A673 (cell line): ENCODE measurements around the gene PHEX. TPM values are rescaled to one million over a fixed set of nuclear protein-coding genes. Genes with fewer than 3 reads are reported as not detected.

Source experiments
- BruUV-seq: library from RNA; stranded (reverse); fragments of 400-500 nt; replicated peaks from 2 replicates; lab custom pipeline; 2021; lab: Mats Ljungman, UMichigan
- CTCF ChIA-PET: fragments of 300-600 bp; sonication (Branson Sonifier 250); formaldehyde crosslinking; loops from one replicate; lab custom pipeline; 2022; ENCODE audit warnings: antibody characterized with exemption; lab: Charles Lee
- POLR2A ChIA-PET: fragments of 300-600 bp; sonication (Branson Sonifier 250); formaldehyde crosslinking; loops from one replicate; lab custom pipeline; 2022; ENCODE audit warnings: antibody characterized with exemption; ENCODE audit not compliant: low non-redundant PET; lab: Charles Lee
- DNase-seq: peaks from one replicate; pipeline ENCODE4 v3.0.0-alpha.2; 2015; ENCODE audit warnings: low spot score
- H3K27ac ChIP-seq: fragments of 200-600 bp; sonication (generic); 2 replicates; pipeline ENCODE4 v1.5.1; 2016; ENCODE audit warnings: mixed run types, low read depth, mild to moderate bottlenecking, mixed read lengths, antibody characterized with exemption, low read length; ENCODE audit not compliant: poor library complexity, severe bottlenecking
- H3K27me3 ChIP-seq: fragments of 200-600 bp; sonication (generic); replicated peaks from 2 replicates; pipeline ENCODE4 v1.6.1; 2017; ENCODE audit warnings: mixed run types, low read depth, mild to moderate bottlenecking, mixed read lengths, antibody characterized with exemption, low read length; ENCODE audit not compliant: insufficient read depth, poor library complexity
- H3K36me3 ChIP-seq: fragments of 200-600 bp; sonication (generic); 2 replicates; pipeline ENCODE4 v1.6.1; 2016; ENCODE audit warnings: mixed run types, mild to moderate bottlenecking, mixed read lengths, antibody characterized with exemption, low read length; ENCODE audit not compliant: insufficient read depth, poor library complexity, severe bottlenecking
- H3K4me1 ChIP-seq: fragments of 200-600 bp; sonication (generic); 2 replicates; pipeline ENCODE4 v1.6.1; 2017; ENCODE audit warnings: mixed run types, mild to moderate bottlenecking, mixed read lengths, antibody characterized with exemption, low read length; ENCODE audit not compliant: insufficient read depth, poor library complexity, severe bottlenecking
- H3K4me3 ChIP-seq: fragments of 200-600 bp; sonication (generic); 2 replicates; pipeline ENCODE4 v1.5.1; 2016; ENCODE audit warnings: low read depth, mixed run types, mild to moderate bottlenecking, mixed read lengths, low read length; ENCODE audit not compliant: poor library complexity, severe bottlenecking
- H3K9me3 ChIP-seq: fragments of 200-600 bp; sonication (generic); 2 replicates; pipeline ENCODE4 v1.6.1; 2016; ENCODE audit warnings: mixed run types, low read depth, mild to moderate bottlenecking, mixed read lengths, antibody characterized with exemption, low read length; ENCODE audit not compliant: poor library complexity, severe bottlenecking
- CTCF ChIP-seq: fragments of 300-800, 200-600 bp; sonication (generic); conservative IDR thresholded peaks from 2 replicates; pipeline ENCODE4 v1.5.1; 2017; ENCODE audit warnings: low read depth, mild to moderate bottlenecking, antibody characterized with exemption, low read length, moderate library complexity, mixed read lengths
- EZH2 ChIP-seq: fragments of 200-600 bp; sonication (generic); IDR thresholded peaks from 2 replicates; pipeline ENCODE4 v1.6.1; 2017; ENCODE audit warnings: borderline replicate concordance, low read depth, mild to moderate bottlenecking, mixed read lengths, antibody characterized with exemption, low read length; ENCODE audit not compliant: poor library complexity, severe bottlenecking
- intact Hi-C: fragments of 100-400 bp; cut with micrococcal nuclease; formaldehyde crosslinking; loops from one replicate; pipeline ENCODE4 v1.10.0; 2022; ENCODE audit not compliant: unreplicated experiment
- total RNA-seq: library from RNA; stranded (reverse); gene quantifications from 2 replicates; pipeline ENCODE4 v1.2.3, GENCODE V29; 2021

PHEX gene
- total RNA-seq, 1 experiment from 2014 or later, result 0.43 TPM

- Histone ChIP-seq H3K27me3 (no peaks in the 10 kb centered on the region), H3K36me3 (no peaks in the 10 kb centered on the region), H3K9me3 (no peaks in the 10 kb centered on the region), H3K27ac (no peak overlapping the region), H3K4me1 (no peaks in the 10 kb centered on the region), H3K4me3 (no peak overlapping the region)
- ChIA-PET CTCF (no interaction called here), POLR2A (no interaction called here)
- TF ChIP-seq EZH2 (no peak), CTCF (no peak)
- DNase-seq, result no peak
- BruUV-seq, result no TSS peak
- intact Hi-C loops, result no loop called here
These were observed 118.2 kb downstream of the PHEX start for GRCh38 chrX:22150371-22150770.

- DNase-seq, result no peak
- TF ChIP-seq EZH2 (no peak), CTCF (no peak)
- no peaks in the 10 kb centered on the region for H3K9me3 ChIP-seq
- ChIA-PET POLR2A (no interaction called here), CTCF (no interaction called here)
- H3K4me1 ChIP-seq, result no peaks in the 10 kb centered on the region
- no TSS peak for BruUV-seq
- H3K27me3 ChIP-seq, result no peaks in the 10 kb centered on the region
- H3K4me3 ChIP-seq, result no peak overlapping the region
- H3K36me3 ChIP-seq, result no peaks in the 10 kb centered on the region
- no peak overlapping the region for H3K27ac ChIP-seq
- intact Hi-C loops, result no loop called here
These were observed 123.0 kb downstream of the PHEX start for GRCh38 chrX:22155126-22155525.

GRCh38 chrX:22159071-22159470 is 126.9 kb downstream of the PHEX start:
- H3K4me1 ChIP-seq, result no peaks in the 10 kb centered on the region
- H3K27ac ChIP-seq, result no peak overlapping the region
- H3K4me3 ChIP-seq, result no peak overlapping the region
- no peak for DNase-seq
- no peaks in the 10 kb centered on the region for H3K36me3 ChIP-seq
- intact Hi-C loops, result no loop called here
- H3K27me3 ChIP-seq, result no peaks in the 10 kb centered on the region
- no peaks in the 10 kb centered on the region for H3K9me3 ChIP-seq
- POLR2A ChIA-PET, result no interaction called here
- no TSS peak for BruUV-seq
- CTCF ChIA-PET, result no interaction called here
- TF ChIP-seq EZH2 (no peak), CTCF (no peak)
